Effector memory CD4-positive, alpha-beta T cell (primary cell): ENCODE results near the gene TMEM30A.

Experiments used
- DNase-seq, 3 donors: peaks; one replicate each; pipeline ENCODE4 v3.0.0-alpha.2; 2020
- H3K27ac ChIP-seq: 2 replicates; pipeline ENCODE4 v1.7.0; 2013; ENCODE audit warnings: mild to moderate bottlenecking, low read length, moderate library complexity; ENCODE audit not compliant: insufficient read depth, poor library complexity, severe bottlenecking
- H3K27me3 ChIP-seq: replicated peaks from 2 replicates; pipeline ENCODE4 v1.7.0; 2013; ENCODE audit warnings: mild to moderate bottlenecking, low read length; ENCODE audit not compliant: insufficient read depth, control insufficient read depth, poor library complexity, severe bottlenecking
- H3K36me3 ChIP-seq: 2 replicates; pipeline ENCODE4 v1.7.0; 2013; ENCODE audit warnings: mild to moderate bottlenecking, low read length, moderate library complexity; ENCODE audit not compliant: control insufficient read depth, insufficient read depth
- H3K4me1 ChIP-seq: 2 replicates; pipeline ENCODE4 v1.7.0; 2013; ENCODE audit warnings: low read length, mild to moderate bottlenecking; ENCODE audit not compliant: control insufficient read depth, insufficient read depth, poor library complexity, severe bottlenecking
- H3K4me3 ChIP-seq: 2 replicates; pipeline ENCODE4 v1.7.0; 2013; ENCODE audit warnings: low read length, low read depth, mild to moderate bottlenecking; ENCODE audit not compliant: insufficient read depth, poor library complexity, severe bottlenecking
- H3K9me3 ChIP-seq: 2 replicates; pipeline ENCODE4 v1.7.0; 2013; ENCODE audit warnings: mild to moderate bottlenecking, low read length, moderate library complexity; ENCODE audit not compliant: control insufficient read depth

The TMEM30A gene

DNA sequence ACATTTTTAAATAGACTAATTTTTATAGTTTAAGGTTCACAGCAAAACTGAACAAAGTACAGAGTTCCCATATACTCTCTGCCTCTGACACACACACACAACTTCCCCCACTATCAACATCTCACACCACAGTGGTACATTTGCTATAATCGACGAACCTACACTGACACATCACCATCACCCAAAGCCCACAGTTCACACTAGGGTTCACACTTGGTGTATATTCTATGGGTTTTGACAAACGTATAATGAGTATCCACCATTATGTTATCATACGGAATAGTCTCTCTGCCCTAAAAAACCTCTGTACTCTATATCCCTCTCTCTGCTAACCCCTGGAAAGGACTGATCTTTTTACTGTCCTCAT, 15.6 kb downstream of the TMEM30A start:
- DNase-seq: no peak
- Histone ChIP-seq H3K9me3 (no peaks in the 10 kb centered on the region), H3K36me3 (no peaks in the 10 kb centered on the region), H3K27me3 (no peaks in the 10 kb centered on the region), H3K4me3 (no peak overlapping the region), H3K4me1 (no peaks in the 10 kb centered on the region), H3K27ac (no peak overlapping the region)

DNA sequence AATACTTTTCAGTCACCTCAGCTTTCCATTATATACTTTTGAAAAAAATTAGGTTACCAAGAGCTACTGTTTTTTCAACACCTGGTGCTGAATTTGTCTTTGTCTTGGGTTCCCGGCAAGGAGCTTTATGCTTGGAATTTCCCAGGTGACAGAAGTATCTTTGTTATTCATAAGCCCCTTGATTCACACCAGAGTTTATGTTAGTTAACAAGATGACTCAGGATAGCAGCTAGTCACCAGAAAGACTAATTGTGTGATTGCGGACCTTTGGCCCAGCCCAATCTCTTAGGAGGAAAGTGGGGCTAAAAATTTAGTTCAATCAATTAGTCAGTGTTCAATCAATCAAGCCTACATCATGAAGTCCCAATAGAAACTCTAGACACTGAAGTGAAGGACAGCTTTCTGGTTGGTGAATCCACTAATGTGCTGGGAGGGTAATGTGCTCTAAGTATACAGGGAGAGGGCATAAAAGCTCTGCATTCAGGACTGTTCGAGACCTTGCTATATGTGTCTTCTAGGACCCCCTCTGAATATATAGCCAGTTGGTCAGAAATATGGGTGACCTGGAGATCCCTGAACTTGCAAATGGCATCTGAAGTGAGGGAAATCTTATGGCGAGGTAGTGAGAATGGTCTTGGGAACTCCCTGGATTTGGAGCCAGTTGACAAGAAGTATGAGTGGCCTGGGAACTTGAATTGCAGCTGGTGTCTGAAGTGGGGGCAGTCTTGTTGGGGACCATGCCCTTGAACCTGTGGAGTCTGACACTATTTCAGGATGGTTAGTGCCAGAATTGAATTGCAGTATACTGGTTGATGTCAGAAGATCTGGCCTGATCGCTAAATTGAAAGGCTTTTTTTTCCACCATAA, 16.2 kb downstream of the TMEM30A start:
- no peak for DNase-seq
- Histone ChIP-seq H3K4me3 (no peak overlapping the region), H3K9me3 (no peaks in the 10 kb centered on the region), H3K27me3 (no peaks in the 10 kb centered on the region), H3K4me1 (no peaks in the 10 kb centered on the region), H3K27ac (no peak overlapping the region), H3K36me3 (peaks cover 5% of the 10 kb centered on the region)

DNA sequence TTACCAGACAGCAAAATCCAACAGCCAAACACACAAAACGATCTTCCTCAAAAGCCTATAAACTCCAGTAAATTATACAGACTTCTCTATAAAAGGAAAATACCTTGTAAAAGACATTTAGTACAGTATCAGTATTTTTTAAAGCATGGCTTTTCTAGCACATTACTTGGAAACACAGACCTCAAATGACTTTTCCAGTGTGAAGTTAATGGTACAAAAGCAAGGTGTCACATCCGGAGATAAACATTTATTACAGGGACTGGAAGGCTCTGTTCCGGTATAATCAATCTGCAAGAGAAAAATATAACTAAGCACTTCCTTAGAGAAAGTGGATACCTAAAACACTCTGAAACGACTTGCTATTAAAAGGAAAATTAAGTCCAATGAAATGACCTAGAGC, 17.1 kb downstream of the TMEM30A start:
- Histone ChIP-seq H3K36me3 (peaks cover 14% of the 10 kb centered on the region), H3K4me1 (no peaks in the 10 kb centered on the region), H3K9me3 (no peaks in the 10 kb centered on the region), H3K27me3 (no peaks in the 10 kb centered on the region), H3K4me3 (no peak overlapping the region), H3K27ac (no peak overlapping the region)
- no peak for DNase-seq

DNA sequence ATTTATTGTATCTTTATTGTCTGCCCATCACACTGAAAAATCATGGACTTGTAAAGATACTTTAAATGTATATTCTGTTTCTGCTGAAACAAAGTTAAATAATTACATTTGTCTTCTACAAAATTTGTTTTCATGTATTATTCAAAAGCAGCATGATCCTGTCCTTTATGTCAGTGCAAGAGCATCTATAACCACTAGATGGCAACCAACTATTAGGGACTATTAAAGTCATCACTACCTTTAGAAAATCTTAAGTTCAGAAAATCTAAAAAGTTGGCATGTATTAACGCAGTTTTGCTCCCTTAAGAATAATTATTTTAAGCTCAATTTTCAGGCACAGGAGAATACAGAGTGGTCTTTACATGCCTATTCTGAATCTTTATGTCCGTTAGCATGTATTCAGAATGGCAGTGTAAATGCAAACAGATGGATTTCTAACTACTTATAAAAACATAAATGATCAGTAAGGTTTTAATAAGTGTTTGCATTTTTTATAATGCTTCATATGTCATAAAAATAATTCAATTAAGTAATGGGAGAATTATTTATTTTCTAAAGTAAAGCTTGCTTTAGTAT, 17.8 kb downstream of the TMEM30A start:
- no peaks in the 10 kb centered on the region for H3K27me3 ChIP-seq
- peaks cover 14% of the 10 kb centered on the region for H3K36me3 ChIP-seq
- no peak for DNase-seq
- no peak overlapping the region for H3K4me3 ChIP-seq
- H3K27ac ChIP-seq: no peak overlapping the region
- H3K9me3 ChIP-seq: no peaks in the 10 kb centered on the region
- no peaks in the 10 kb centered on the region for H3K4me1 ChIP-seq

DNA sequence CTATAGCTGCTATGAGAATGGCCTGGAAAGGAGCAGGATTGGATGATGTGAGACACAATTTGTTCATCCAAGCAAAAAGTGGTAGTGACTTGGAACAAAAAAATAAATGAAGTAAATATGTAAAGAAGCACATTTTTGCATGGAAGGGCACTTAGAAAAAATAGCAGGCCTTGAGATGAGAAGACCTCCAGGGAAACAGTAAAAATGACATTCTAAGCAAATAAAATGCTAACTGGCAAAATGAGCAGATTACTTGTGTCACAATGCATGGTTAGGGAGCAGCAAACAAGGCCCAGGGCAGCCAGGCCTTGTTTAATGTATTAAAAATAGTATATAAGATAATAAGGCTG, 21.2 kb downstream of the TMEM30A start:
- no peak for DNase-seq
- no peaks in the 10 kb centered on the region for H3K27me3 ChIP-seq
- H3K36me3 ChIP-seq: peaks cover 42% of the 10 kb centered on the region
- no peak overlapping the region for H3K27ac ChIP-seq
- no peaks in the 10 kb centered on the region for H3K9me3 ChIP-seq
- H3K4me1 ChIP-seq: no peaks in the 10 kb centered on the region
- H3K4me3 ChIP-seq: no peak overlapping the region

DNA sequence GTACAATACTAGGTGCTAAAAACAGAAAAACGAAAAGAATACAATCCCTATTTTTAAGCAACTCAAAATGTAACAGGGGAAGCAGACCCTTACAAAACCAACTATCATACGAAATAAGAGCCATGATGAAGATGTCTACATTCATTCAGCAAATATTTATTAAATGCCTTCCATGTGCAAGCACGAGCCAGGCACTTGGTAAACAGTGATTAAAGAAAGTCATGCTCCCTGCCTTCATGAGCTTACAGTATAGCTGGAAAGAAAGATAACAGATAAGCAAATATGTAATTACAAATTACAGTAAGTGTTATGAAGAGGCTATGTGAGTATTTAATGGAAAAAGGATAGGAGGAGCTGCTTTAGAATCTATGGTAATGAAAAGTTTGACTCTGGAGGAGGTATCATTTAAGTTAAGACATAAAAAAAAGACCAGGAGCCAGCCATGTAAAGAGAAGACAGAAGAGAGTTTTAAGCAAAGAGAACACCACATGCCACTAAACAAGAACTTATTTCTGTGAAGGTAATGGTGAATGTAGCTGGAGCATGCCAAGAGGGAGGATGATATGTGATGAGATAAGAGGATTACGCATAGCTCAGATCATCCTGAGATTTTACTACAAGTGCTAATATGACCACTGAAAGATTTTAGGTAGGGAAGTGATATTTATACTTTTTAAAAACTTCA, 21.7 kb downstream of the TMEM30A start:
- H3K36me3 ChIP-seq: peaks cover 44% of the 10 kb centered on the region
- H3K4me1 ChIP-seq: no peaks in the 10 kb centered on the region
- H3K4me3 ChIP-seq: no peak overlapping the region
- no peaks in the 10 kb centered on the region for H3K9me3 ChIP-seq
- no peak overlapping the region for H3K27ac ChIP-seq
- DNase-seq: no peak
- H3K27me3 ChIP-seq: no peaks in the 10 kb centered on the region

DNA sequence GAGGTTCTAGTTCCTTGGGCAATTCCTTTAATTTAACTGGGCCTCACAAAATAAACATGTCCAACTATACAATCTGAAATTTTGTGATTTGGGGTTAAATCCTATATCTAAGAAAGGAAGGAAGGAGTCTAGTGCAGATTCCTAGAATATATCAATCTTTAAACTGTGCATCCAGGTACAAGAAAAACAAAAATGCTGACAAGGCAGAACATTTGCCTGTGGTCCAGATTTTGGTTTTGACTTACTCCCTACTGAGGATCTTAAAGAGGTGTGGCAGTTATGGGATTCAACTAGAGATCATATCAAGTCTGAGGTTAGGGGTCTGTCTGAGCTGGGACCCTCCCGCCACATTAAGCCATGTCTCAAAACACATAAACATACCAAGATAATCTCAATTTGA, 23.3 kb downstream of the TMEM30A start:
- Histone ChIP-seq H3K4me3 (no peak overlapping the region), H3K4me1 (no peaks in the 10 kb centered on the region), H3K27me3 (no peaks in the 10 kb centered on the region), H3K27ac (no peak overlapping the region), H3K9me3 (no peaks in the 10 kb centered on the region), H3K36me3 (peaks cover 51% of the 10 kb centered on the region)
- no peak for DNase-seq

DNA sequence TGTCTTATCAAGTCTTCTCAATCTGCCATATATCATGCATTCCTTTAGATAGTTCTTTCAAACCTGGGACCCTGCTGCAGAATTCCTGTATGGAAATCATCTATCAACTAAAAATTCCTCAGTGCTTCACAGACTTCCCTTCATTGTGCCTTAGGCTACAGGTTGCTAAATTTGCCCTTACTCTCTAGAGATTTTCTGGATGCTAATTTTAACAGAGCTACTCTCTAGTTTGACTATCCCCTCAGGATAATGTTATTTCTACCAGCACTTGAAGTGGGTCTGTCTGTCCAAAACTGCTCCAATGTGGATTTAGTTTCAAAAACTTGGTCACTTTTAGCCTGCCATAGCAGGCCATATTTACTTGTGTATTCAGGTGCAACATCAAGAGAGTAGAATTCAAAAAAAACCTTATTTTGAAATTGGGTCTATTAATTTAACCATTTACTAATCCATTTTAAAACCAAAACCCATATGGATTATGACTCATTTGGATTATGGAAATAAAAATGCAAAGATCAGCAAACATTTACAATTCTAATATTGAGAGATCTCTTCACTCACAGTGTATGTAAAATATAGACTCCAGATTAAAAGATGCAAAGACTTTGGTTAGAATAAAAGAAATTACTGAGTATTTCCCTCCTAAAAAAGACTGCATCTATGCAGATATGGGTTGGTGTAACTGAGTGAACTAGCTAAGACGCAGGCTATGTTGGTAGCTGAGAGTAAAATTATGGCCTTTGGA, 27.1 kb downstream of the TMEM30A start:
- H3K36me3 ChIP-seq: peaks cover 52% of the 10 kb centered on the region

DNA sequence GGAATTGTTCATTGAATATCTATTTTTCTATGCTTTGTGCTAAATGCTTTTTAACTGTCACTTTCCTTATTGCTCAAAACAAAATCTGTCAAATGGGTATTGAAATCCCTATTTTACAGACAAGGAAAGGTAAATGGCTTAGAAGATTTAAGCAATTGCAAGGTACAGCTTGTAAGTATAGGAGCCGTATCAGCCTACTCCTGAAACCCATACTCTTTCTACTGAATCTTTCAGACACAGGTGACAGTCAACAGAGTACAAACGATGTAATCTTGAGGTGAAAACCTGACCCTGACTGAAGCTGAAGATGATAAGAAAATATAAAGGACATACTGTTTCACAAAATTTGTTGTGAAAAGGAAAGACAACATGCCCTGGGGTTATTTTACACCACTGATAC, 34.0 kb downstream of the TMEM30A start:
- H3K27ac ChIP-seq: no peak overlapping the region
- peaks cover 7% of the 10 kb centered on the region for H3K36me3 ChIP-seq
- H3K4me1 ChIP-seq: no peaks in the 10 kb centered on the region
- DNase-seq: no peak
- no peaks in the 10 kb centered on the region for H3K9me3 ChIP-seq
- no peaks in the 10 kb centered on the region for H3K27me3 ChIP-seq
- no peak overlapping the region for H3K4me3 ChIP-seq

More for the DNA sequence above, 27.1 kb downstream of the TMEM30A start:
- no peaks in the 10 kb centered on the region for H3K27me3 ChIP-seq
- H3K27ac ChIP-seq: no peak overlapping the region
- no peaks in the 10 kb centered on the region for H3K4me1 ChIP-seq
- no peaks in the 10 kb centered on the region for H3K9me3 ChIP-seq
- H3K4me3 ChIP-seq: no peak overlapping the region
- DNase-seq: no peak
